Activated CD4-positive, alpha-beta T cell treated with anti-CD3 and anti-CD28 coated beads, Interleukin-2, amount 50 U/mL, for 16 hours (primary cell): ENCODE measurements around the gene SPAG17.

ENCODE experiments used
- DNase-seq: peaks from one replicate; pipeline ENCODE4 v3.0.0-alpha.2; 2020

Gene SPAG17

DNA sequence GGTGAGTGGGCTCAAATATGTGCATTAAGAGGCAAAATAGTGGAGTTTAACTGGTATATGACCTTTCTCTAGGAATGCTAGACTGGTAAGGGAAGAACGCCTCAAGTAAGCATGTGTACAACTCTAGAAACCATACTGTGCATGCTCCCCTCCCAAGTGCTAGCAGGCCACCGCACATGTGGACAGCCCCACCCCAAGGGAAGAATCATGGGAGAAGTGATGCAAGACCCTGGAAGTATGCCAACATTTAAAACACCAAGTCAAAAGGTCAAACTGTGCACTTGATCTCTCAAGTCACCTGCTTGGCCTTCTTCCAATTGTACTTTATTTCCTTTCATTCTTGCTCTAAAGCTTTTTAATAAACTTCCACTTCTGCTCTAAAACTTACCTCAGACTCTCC, 135.0 kb downstream of the SPAG17 start:
- DNase-seq = no peak

DNA sequence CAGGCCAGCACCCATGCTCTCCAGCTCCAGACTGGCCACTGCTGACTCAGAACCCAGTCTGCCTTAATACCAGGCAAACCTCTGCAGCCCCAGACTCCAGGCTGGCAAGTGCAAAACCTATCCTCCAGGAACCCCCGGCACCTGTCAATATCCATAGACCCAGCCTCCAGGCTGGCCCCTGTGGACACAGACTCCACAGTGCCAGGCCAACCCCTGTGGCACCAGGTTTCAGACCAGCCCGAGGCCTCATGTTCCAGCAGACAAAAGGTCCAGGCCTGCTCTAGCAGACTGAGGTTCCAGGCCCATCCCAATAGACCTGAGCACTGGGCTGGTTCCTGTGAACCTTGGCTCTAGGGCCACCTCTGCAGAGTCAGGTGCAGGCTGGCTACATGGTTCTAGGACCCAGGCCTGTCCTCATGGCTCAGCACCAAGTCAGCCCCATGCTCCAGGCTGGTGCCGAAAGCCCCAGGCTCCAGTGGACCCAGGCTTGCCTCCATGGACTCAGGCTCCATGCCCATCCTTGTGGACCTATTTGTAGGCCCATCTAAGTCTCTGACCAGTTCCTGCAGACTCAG, 137.3 kb downstream of the SPAG17 start:
- DNase-seq = no peak

DNA sequence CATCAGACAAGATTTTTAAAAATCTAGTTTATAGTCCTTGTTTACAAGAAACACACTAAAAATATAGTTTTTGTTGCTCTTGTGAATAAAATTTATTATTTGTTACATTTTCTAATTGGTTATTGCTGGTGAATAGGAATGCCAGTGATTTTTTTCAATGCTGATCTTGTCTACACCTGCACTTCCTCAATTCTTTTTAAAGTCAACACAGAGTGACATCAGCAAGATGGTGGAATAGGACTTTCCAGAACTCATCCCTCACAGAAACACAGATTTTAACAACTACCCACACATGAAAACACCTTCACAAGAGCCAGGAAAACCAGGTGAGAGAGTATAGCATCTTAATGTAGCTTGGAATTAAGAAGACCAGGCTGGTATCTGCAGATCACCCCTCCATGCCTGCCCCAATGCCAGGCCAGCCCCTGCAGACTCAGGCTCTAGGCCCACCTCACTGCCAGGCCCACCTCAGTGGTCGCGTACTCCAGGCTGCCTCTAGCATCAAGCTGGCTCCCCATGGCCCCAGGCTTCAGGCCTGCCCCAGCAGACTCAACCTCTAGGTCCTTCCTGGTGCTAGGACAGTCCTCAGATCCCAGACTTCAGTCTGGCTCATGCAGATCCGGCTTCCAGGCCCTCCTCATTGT, 137.9 kb downstream of the SPAG17 start:
- no peak for DNase-seq

DNA sequence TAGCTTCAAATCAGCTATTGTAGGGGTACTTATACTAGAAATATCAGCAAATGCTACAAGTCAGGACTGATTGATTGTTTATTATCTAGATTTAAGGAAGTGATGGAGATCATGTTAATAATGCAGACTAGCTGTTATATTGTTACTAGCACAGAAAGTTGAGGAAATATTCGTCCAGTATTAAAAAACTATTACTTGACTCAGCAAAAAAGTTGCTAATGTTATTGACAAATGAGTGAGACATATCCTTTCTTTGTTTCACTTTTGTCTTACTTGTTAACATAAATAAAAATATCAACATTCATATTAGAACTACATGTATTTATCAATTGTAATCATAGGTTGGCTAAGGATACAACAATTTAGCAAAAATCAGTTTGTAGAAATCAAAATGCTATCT, 141.4 kb downstream of the SPAG17 start:
- no peak for DNase-seq

DNA sequence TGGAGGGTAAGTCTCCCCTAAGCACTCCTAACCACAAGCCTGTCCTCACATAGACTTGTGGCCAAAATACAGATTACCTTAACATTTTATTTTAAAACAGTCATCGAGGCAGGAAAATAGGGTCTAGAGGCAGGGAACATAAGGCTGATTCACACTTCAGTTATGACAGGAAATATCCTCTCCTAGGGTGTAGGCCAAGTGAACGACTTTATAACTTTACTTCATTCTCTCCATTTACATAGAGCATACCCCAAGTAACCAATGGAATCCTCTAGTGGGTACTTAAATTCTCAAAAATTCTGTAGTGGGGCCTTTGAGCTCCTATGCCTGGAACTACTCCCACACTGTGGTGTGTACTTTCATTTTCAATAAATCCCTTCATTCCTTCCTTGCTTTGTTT, 142.5 kb downstream of the SPAG17 start:
- no peak for DNase-seq

DNA sequence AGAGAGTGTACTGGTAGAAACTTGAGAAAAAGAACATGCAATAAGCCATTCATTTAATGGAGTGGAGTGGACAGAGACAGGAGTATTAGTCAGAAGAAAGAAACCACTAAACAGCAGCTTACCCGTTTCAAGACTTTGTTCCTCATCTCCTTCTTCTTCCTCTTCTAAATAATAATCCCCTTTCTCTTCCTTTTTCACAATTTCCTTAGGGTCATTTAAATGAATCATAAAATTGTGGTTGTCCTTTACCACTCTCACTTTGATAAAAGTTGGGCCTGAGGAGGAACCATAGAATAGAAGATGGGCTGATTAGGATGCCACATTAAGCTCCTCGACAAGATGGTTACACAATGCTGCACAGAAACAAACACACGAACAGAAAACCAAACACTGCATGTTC, 145.9 kb downstream of the SPAG17 start:
- no peak for DNase-seq

DNA sequence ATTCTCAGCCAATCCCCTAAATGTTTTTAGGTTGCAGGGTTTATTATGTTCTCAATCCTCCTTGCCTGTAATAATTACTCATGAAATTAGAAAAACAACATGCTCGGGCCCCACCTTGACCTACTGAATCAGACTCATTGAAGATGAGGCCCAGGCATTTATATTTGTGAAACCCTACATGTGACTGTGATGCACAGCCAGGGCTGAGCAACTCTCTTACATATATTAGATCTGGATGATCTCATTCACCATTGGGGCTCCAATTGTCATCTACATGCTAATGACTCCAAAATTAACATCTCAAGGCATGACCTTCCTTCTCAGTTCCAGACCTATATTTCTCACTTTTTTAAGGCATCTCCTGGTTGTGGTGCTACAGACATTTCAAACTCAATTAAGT, 152.1 kb downstream of the SPAG17 start:
- no peak for DNase-seq

DNA sequence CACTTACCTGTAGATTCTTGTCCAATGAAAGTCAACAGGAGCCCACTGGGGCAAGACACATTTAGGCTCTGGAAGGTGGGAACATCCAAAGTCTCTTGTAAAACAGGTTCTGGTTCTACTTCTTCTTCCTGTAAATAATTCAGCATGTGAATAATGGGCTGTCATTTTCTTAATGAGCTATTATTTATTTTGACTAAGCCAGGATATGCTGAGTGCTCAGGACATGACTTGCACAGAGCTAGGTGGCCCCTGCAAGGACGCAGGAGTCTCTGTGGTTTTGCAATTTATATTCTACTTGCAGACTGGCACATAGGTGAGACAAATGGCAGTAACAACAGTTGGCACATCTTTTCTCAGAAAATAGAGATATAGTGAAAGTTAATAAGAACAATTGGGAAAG, 156.8 kb downstream of the SPAG17 start:
- DNase-seq = no peak

DNA sequence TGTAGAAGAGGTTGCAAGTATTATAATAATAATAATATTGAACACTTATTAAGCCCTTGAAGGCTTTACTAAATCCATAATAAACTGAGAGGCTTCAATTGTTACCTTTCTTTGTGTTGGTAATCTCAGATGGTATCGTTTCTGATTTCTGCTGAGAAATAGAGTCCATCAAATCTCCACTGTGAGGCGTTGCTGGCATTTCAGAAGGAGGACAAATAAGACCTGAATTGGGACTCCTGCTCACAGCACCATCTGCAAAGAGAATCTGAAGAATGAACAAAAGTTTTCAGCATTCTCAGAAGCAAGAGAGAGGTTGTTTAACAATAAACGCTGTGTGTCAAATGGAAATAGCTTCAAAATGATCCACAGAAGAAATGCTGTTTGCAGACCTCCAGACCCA, 161.8 kb downstream of the SPAG17 start:
- no peak for DNase-seq

DNA sequence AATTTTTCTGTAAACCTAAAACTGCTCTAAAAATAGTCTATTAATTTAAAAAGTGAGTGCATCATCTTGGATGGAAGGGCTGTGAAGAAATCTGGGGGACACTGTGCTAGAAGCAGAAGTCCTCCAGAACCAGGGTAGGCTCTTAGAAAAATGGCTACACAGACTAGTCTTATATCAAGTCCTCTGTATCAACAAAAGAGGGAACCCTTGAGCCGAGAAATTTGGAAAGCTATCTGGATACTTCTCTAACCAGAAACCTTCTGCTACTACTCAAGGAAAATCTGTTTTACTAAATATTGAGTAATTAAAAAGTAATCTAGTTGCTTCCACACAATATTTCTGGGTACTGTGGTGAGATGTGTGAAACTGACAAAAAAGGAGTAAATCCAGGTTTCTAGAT, 163.4 kb downstream of the SPAG17 start:
- no peak for DNase-seq

DNA sequence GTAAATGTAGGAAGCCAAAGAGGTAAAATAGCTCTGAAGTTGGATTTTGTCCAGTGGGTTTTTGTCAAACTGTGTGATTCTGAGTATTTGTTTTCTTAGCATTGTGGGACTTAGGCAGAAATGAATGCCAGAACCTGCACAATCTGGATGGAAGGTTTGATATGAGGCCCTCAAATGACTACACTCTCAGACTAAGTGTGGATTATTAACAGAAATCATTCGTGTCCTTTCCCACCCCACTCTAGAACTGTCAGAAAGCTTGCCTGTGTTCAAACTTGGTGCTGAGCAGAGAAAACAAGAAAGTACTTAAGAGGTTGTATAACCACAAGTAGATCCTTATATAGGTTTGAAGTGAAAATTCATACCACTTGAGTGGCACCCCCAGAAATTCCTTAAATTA, 167.0 kb downstream of the SPAG17 start:
- DNase-seq = no peak

DNA sequence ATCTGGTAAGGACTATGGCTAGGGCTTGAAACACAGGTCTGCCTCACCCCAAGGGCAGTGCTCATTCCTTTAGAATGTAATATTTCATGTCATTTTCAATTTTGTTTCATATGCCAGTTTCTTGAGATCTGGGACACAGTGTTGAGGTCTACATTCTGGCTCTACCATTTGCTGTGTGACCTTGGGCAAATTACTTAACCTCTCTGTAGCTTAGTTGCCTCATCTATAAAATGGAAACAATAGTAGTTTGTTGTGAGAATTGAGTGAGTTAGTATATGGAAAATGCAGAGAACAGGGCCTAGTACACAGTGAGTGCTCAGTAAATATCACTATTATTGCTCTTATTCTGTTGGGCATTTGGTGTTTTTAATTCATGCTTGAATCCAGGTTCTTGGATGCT, 171.1 kb downstream of the SPAG17 start:
- DNase-seq = no peak

DNA sequence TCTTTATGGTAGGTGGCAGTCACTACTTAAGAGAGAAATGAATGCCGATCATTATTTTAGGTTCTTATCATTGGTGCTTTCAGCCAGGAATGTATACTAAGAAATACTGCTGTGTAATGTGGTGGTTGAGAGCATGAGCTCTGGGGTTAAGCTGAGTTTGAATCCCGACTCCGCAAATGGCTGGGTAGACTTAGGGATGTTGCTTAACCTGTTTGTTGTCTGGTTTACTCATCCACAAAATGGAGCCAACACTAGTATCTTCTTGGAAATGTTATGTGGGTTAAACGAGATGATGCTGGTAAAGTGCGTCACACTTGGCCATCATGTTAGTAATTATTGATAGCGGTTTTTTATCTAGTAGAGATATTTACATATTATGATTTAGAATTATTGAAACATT, 171.7 kb downstream of the SPAG17 start:
- no peak for DNase-seq

DNA sequence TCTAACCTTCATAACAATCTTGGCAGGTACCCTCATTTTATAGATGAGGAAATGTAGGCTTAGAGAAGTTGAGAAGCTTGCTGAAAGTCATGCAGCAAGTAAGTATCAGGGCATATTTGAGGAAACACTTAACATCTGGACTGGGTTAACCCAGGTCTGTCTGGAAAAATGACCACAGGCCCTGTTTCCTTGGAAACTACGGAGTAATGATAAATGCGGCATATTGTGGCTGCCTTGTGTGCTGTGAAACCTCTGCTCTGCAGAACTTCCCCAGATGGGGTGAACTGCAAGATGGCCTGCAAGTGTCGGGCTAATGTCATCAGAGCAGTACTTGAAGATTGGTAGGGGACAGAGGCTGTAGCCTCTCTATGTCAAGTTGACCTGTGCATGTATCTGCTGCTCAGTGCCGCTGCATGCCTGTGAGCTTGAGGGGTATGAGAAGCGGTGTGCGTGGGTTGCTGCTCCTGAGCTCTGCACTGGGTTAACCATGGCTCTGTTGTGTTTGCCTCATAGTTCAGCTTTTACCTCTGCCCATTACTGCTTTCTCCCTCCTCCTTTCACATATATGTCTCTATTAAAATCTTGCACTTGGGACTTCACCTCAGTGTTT, 172.4 kb downstream of the SPAG17 start:
- DNase-seq = no peak

DNA sequence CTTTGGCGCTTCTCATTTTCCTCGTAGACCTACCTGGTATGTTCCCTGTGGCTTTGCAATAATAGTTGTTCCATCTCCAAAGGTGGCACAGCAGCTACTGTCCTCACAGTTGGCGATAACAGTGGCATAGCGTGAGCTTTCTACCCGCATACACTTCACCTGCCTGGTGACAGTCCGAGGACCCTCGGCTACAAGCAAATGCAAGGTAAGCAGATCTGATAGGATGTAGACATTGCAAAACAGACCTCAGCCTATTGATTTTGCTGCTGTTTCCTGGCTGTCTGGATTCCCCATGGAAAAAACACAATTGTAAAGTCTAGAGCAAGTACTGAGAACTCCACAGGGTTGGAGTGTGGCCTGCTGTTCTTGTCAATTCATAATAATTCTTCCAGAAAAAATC, 177.0 kb downstream of the SPAG17 start:
- no peak for DNase-seq

DNA sequence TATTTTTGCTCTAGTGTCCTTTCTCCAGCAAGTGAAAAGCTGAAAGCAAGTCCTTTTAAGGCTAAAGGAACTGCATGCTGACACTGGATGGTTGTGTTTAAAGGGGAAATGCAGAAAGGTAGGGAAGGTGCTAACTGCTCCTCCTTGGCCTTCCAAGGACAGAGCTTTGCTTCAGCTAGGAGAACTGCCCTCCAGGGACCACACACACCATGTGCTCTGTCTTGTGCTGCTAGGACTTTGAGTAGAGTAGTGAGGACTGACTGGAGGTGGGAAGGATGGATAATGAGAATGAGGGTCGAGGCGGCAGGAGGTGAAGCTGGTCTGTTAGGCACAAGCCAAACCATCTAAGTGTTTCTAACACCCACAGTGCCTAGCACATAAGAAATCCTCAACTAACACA, 177.6 kb downstream of the SPAG17 start:
- no peak for DNase-seq

DNA sequence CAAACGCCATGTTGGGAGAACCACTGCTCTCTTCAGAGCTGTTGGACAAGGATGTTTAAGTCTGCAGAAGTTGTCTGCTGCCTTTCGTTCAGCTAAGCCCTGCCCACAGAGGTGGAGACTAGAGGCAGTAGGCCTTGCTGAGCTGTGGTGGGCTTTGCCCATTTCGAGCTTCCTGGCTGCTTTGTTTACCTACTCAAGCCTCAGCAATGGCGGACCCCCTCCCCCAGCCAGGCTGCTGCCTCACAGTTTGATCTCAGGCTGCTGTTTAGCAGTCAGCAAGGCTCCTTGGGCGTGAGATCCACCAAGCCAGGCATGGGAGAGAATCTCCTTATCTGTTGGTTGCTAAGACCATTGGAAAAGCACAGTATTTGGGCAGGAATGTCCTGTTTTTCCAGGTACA, 180.7 kb downstream of the SPAG17 start:
- no peak for DNase-seq

DNA sequence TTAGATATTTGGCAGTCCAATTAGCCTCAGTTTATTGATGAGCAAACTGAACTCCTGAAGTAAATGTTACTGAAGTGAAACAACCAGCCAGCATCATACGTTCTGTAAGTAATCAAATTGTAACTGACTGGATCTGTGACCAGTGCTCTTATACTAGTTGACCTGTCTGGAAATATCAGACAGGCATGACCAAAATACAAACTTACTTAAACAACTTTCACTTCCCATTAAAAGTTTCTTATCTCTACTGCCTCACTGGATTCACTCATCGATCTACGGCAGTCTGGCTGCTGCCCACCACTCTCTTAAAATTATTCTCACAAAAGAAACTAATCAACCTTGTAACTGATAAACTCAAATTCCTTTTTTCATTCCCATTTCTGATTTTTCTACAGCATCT, 199.1 kb downstream of the SPAG17 start:
- DNase-seq = no peak

DNA sequence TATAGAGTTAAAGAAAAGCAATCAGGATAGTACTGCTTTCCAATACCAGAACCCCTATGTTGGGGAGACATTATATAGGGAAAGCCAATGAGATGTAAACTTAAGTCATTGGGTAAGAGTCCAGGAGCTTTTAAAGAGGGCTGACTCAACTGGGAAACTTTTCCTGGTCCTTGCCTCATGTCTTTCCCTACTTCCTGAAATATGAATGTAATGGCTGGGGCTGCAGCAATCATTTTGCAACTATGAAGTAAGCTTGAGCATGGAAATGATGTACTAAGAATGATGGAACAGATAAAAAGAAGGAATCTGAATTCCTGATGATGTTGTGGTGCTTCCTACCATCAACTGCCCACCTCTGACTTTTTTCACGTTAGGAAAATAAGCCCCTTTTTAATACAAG, 199.8 kb downstream of the SPAG17 start:
- no peak for DNase-seq

DNA sequence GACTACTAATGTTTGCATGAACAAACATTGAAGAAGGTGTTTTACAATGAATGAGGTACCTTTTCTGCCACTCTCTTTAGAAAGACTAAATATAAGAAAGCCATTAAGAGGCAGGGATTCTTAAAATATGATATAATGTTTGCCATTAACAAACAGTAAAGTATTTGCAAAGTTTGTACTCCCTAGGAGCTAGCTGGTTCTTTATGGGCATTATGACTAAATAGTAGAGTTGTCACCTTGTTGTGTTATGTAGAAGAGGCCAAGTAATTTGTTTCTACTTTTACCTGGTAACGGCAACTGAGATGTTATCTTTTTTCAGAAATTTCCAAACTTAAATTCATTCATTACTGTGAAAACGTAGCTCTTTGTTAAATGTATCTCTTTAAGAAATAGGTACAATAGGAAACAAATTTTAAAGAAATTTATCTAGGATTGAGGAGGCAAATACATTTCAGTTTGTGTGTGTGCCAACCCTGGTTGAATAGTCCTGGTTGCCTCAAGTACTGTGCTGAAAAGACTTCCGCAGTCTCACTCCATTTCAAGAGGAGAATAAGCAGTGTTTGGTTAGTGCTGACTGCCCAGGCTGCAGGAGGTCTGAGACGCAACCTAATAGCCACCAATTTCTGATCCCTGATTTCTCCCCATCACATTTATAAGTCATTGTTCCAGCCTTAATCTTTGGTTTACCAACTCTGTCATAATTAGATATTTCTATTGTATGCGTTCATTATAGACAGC, 203.4 kb downstream of the SPAG17 start:
- DNase-seq = no peak

DNA sequence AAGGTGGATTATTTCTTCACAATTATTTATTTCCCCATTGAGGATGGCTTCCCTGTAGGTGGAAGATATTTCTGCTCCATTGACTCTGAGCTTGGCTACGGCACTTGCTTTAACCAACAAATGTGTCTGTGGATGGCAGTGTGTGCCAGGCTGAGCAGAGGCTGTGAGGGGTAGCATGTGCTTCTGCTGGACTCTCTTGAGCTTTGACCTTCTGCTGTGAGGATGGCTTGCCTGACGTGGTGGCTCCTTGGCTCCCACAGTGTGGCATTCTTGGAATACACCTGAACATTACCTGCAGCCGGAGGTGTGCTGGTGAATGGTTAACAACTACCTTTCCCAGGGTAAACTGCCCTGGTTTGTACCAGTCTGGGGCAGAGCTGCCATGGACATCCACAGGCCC, 208.6 kb downstream of the SPAG17 start:
- DNase-seq = no peak

DNA sequence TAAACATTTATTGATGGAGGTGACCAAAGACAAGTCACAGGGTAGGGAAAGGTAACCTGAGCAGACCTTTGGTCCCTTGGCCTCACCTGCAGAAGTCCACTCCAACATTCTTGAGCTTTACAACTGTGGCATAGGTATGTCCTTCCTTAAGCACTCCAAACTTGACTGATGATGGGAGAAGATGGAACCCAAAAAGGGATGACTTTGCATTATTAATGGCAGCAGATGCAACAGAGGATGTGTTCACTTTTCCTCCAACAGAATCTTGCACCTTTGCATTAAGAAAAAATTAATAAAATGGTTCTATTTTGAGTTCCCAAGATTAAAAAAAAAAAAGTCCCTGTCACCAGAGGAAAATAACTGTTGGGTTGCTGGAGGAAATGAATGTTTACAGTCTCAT, 213.3 kb downstream of the SPAG17 start:
- DNase-seq = no peak

DNA sequence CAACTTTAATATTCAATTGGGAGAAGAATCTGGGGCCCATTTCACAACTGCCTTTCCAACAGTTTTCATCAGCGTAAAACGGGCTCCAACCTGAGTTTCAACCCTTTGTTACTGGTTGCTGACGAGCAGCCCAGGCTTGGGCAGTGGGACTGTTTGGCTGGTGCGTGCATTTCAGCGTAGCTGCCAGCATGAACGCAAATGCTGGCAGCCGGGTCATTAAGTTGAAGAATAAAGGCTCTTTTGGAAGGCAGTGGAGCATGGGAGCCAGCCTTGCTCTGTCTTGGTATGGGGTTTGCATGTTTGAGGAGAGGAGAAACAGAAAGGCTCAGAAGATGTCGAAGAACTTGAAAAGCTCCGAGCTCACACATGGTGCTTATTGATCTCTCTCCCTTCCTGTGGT, 214.8 kb downstream of the SPAG17 start:
- no peak for DNase-seq

DNA sequence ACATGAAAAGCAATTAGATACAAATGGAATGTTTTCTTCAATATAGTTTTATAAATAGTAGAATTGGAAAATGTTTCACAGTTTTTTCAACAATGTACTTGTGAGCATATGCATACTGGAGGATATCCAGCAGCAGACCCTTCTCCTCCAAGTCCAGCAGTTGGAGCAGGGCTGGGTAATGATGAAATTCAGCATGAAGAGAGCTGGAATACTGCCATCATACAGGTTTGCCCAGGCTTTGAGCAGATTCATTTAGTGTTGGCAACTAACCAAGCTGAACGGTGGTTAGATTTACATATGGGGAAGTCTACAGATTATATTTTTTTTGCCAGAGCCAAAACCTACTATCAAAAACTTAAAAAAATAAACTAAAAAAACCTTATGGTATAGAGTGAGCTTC, 217.1 kb downstream of the SPAG17 start:
- no peak for DNase-seq
